GM21360 (cell line): Measurements from ENCODE around the gene FBXW11.
A peak's percentile ranks its signal among the peaks of the same experiment; 100 is the strongest.
"Not testable (repeated sequence)": the region's sequence is repeated elsewhere in the genome, so short reads cannot be mapped to it uniquely, and the experiment has no call there.

ENCODE experiments used
- ATAC-seq: cut with Tn5 transposase; IDR thresholded peaks from one replicate; pipeline ENCODE4 v1.9.1; 2021; ENCODE audit warnings: mild to moderate bottlenecking, moderate library complexity; ENCODE audit not compliant: unreplicated experiment

FBXW11 gene

DNA sequence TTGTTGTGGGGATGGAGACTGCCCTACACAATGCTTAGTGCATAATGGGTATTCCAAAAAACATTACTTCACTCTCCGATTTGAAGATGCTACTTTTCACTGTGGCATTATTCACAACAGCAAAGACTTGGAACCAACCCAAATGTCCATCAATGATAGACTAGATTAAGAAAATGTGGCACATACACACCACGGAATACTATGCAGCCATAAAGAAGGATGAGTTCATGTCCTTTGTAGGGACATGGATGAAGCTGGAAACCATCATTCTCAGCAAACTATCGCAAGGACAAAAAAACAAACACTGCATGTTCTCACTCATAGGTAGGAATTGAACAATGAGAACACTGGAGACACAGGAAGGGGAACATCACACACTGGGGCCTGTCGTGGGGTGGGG is 90.7 kb downstream of the FBXW11 start:
- not testable (repeated sequence) for ATAC-seq

DNA sequence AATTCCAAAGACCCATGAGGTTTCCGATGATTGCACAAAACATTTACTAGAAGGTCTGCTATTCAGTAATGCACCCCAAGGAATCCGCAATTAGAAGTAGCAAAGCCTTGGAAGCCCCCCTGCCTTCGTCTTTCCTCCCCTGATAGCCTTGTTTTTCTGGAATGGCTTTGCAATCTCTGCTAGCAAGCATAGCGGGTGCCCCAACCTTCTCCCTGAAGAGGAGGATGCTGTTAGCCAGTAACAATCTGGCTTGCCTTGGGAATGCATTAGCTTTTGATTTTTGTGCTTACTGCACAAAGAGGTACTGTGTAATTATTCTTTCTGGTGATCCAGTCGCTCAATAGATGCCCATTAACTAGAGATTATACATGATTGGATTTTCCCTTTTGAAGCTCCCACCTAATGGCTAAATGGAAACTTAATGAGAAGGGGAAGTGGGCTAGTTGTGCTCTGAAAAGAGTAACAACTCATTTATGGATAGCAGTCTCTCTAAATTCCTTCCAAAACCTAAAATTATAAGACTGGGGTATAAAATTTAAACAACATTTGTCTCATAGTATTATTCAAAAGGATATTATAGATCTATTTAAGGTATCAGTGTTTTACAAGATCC is 91.6 kb downstream of the FBXW11 start:
- no peak for ATAC-seq

DNA sequence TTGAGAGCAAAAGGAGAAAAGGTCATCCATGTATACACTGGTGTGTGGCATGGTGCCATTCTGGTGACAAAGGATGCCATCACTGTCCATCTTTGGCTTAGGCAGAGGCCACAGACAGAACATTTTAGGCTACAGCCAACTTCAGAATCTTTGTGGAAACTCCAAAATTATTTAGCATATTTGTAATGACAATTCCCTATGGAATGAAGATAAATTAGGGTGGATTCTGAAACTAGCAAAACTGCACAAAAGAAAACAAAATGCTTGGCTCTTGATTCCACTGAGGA is 92.5 kb downstream of the FBXW11 start:
- no peak for ATAC-seq

DNA sequence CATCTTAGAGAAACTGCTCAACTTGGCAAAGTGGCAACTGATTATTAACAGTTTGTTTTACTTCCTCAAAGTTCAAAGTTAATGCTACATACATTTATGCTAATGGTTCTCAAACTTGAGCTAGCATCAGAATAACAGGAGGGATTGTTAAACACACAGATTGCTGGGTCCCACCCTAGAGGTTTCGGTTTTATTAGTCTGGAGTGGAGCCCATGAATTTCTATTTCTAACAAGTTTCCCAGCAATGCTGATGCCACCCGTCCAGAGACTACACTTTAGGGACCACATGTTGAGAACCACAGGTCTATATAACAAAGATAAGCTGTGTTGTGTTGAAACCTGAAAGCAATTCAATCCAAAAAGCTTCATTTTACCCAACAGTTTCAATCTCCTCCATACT is 95.3 kb downstream of the FBXW11 start:
- no peak for ATAC-seq

DNA sequence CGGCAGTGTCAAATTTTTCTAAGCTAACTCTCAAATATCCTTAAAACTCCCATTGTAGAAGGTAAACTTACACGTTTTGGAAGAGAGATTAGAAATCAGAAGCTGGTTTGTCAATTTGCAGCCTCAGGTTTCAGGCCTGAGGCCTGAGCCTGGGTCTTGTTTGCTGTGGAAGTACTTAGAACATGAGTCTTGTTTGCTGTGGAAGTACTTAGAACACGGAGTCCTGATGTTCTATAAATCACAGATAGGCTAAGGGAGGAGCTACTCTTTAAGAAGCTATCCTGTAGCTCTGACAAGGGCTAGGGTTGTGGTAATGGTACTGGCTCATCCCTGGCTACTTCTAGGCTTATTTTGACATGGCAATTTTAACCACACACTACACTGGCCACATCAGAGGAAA is 97.8 kb downstream of the FBXW11 start:
- ATAC-seq: no peak

DNA sequence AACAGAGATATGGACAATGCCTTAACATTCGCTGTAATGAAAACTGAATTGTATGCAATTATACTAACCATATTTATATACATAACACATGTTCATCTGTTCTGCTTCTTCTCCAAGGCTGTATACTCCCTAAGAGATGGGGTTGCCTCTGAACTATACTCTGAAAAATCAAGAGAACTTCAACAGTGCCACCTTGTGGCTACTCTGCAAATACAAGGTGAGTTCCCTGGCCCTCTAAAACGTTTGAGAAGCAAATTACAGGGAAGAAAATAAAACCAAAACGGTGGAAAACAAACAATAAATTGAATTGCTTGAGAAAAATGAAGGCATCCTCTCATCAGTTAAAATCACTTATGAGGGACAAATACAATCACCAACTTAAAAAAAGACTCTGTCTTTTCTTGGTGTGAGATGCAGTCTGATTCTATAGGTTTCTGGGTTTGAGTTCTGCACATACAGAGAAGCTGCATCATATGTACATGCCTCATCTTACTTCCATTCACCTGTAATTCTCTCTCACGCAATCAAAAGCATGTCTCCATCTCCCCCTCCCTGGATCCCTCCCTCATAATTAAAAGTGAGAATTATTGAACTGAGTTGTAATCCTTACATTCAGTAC is 98.6 kb downstream of the FBXW11 start:
- ATAC-seq: peak; percentile 63

DNA sequence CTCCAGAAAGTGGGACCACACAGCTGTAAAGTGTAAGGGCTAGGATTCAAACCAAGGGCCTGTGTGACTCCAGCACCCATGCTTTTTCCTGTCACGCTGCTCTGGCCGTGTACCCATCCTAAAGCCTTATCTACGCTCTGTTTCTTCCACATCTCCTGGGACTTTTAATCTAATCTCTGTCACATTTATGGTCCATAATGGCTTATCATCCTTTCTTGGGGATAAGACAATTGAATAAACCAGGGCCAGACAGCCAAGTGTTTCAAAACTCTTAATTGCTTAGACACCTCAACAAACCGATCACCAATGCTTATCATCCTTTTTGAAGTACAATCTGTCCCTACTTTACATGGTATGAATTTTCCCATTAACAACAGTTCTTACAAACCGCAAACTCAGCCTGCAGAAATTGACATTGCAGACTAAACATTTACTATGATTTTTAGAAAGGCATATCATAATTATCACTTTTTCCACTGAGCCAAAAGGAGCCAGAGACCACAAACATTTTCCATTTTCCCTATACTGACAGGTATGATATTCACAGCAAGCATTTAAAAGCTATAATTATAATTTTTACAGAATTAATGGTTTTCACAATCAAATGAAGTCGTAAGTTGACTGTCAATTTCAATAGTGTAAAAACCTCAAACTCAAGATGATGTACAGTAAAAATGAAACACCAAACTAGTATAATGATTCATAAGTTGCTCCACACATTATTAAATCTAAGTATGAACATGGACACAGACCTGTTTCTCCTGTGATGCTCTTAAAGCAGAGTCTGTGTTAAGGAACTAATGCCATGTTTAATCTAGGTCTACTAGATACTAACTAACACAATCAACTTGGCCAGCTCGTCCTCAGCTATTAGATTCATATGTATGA is 99.5 kb downstream of the FBXW11 start:
- no peak for ATAC-seq

DNA sequence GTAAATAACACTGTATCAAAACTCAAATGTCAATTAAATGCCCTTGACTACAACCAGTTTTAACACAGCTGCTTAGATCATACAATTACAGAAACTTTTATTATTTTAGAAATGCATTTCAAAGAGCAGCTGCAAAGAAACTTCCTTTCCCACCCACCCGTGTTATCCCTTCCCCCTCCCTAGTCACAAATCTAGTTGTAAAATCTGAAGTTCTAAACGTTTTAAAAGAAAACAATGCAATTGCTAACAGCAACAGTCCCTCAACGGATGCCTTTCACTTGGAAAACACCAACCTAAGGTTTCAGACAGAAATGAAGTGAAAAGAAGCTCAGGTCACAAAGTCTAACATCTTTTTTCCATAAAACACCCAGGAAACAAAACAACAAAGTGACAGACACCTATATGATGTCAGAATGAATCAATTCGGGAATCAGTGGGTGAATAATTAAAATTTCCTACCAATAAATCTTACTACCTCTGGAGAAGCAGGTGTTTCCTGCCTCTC is 100.3 kb downstream of the FBXW11 start:
- ATAC-seq: no peak

DNA sequence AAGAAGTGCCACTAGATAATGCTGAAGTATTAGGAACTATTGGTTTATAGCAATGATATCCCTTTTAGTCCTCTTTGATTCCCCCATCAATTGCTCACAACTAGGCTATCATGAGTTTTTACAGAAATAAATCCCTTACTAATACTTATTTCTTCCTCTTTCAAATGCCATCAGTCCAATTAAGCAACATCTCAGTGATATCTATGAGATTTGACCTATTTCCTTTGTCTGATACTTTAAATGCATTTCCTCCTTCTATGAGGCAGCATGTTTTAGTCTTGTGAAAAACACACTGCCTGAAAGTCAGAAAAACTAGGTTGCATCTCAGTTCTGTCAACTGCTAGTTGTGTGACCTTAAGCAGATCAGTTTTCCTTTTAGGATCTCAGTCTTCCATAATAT is 101.6 kb downstream of the FBXW11 start:
- no peak for ATAC-seq

DNA sequence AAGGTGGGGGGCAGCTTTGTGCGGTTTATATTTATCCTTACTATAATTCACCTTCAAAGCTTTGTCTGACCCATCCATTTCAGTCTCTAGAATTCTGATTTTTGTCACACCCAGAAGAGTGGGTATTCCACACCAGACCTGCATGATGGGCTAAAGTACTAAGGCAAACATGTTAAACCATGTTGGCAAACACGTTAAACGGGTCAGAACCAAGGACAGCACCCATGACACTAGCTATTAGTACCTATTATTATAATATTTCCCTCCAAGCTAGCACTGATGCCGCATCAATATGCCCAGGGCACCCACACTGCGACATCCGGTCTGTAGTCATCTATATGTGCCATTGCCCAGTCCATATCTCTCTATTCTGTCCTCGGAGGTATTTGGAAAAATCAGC is 104.7 kb downstream of the FBXW11 start:
- ATAC-seq: no peak

DNA sequence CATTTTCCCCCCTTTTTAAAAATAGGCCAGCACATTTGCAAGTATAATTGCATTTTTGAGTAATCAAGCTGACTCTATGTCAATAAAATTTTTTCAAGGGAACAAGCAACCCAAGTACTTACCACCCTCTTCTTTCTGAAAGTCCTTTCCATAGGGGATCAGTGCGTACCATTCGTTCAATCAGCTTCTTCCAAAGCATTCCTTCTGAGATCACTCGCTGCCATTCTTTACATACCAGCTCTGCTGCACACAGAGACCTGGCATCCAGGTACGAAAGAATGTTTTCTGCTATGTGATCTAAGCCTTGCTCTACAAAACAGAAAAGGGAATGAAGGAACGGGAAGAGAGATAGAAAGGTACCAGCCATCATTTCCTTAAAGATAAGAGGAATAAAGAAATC is 106.6 kb downstream of the FBXW11 start:
- ATAC-seq: no peak

DNA sequence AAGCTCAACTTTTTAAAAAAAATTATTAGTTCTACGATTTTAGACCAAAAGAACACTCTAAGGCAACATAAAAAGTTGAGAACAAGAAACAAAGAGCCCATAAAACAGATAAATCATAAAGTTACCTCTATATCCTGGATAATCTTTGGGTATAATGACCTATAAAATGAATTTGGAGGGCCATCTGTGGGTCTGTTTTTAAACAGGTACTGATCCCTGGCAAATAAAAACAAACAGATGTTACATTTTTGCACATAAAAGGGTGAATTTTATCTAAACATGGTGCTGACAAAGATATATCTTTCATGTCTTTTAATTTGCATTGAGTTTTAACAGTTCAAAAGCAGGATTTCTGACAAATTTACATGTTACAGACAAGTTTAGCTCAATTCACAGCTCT is 107.6 kb downstream of the FBXW11 start:
- ATAC-seq: no peak

DNA sequence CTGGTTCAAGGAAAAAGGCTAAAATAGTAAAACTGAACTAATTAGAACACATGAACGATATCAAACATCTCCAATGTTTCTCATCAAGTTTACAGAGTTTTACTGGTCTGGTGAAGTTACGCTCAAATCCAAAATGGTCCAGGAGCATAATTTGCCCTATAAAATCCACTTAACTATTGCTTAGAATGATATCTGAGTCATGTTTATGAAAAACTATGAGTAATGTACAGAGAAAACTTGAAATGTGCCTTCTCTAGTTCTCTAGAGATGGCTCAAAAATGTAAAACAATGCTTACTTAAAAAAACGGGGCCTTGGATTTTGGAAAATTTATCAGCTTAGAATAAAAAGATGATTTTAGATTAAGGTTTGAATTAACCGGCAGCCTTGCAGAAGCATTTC is 108.1 kb downstream of the FBXW11 start:
- no peak for ATAC-seq

DNA sequence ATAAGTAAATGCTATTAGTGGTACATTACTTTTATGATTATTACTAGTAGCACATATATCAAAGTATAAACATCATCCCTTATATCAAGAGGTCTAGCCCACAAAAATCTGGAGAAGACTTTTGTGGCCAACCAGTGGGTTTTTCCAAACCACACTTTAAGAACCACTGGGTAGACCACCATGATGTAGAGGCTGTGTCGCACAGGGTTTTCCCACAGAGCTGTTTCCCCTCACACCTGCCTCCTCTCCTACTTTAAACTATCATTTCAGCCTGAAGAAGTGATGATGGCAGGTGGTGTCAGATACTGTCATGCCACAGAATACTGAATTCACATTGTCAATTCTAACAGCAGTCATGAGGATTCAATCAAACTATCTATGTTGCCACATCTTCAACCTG is 109.2 kb downstream of the FBXW11 start:
- no peak for ATAC-seq

DNA sequence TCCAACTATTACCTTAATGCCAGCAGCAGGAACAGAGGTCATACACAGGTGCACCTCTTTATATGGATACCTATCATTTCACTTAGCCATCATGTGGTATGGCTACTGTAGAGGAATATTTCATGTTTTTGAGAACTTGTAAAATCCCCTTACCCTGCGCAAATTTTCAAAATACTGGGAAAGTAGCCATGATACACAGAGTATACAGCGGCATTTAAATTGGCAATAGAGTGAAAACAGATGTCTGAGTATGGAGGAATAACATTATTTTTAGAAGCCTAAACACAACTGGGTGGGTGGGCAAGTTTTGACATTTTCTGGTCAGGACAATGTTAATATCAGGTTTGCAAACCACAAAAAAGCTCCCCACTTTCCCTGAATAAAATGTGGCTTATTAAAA is 111.4 kb downstream of the FBXW11 start:
- ATAC-seq: no peak

DNA sequence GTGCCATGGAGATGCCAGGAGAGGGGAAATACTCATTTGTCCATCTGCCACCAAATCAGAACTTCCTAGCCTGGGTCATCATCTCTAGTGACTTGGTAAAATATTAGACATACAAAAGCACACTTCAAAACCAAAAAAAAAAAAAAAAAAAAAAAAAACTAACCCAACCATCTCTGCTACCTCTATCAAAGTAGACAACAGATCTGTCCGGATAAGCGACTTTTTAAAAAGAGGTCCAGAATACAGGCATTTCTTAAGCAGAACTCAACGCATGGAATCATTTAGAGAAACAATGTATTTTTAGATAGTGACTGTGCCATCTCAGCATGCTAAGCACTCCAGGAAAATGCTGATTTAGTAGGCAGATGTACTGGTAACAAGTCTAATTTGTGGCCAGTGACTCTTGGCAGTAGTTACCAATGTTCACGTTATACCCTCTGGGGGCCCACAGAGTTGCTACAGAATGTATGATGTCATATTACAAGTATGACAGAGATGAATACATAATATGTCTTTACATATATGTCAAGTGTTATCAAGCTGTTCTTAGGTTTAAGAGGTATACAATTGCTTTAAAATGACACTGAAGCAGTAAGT is 113.0 kb downstream of the FBXW11 start:
- ATAC-seq: no peak

DNA sequence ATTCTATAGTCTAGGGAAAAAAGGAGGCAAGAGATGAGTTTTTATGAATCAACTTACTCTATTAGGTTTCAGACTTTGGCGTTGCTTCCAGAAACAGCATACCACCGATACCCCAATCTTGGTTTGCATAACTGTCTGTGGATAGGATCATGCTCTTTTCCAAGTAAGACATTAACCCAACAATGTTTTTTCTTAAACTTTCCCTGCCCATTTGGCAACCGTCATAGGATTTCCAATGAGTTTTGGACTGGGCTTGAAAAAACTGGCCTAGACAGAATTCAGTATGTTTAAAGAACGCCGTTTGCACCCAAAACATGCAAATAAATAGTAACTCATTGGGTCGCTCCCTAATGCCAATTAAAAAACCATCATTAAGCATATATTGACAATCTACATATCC is 114.8 kb downstream of the FBXW11 start:
- ATAC-seq: no peak

DNA sequence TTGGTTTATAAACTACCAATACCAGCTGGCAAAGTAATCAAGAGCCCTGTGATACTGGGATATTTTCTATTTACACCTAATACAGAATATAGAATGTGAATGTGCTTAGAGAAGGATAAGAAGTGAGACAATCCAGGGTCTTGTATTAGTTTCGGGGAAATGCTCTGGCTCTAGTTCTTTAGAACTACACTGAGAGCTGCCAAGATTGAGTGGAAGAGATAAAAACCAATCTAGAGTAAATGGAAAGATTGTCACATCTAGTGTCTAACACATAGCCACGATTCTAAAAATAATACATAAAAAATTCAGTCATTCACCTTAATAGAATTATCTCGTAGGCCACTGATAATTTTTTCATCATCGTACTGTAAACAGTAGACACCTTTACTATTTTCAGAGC is 115.3 kb downstream of the FBXW11 start:
- ATAC-seq: no peak

DNA sequence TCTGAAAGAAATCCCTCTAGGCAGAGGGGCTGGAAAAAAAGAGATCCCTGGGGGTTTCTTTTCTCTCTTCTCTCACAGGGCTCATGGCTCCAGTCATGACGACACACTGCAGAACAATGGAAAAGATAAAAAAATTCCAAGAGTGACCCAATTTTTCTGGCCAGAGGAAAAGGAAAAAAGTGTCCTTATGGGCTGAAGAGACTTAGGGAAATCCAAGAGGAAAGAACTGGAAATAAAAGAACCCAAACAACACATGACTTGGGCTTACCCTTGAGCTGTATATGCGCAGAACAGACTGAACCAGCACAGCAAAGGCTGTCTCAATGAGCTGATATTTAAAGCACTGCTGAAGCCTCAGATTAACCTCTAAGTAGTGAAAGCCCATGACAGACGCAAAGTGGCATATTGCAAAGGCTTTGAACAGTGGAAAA is 118.4 kb downstream of the FBXW11 start:
- no peak for ATAC-seq

DNA sequence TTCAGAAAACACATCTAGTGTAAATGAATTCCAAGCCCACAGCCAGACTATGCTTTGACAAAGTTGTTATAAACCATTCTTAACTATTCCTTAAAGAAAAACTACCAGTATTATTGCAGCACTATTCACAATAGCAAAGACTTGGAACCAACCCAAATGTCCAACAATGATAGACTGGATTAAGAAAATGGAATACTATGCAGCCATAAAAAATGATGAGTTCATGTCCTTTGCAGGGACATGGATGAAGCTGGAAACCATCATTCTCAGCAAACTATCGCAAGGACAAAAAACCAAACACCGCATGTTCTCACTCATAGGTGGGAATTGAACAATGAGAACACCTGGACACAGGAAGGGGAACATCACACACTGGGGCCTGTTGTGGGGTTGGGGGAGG is 120.4 kb downstream of the FBXW11 start:
- not testable (repeated sequence) for ATAC-seq

DNA sequence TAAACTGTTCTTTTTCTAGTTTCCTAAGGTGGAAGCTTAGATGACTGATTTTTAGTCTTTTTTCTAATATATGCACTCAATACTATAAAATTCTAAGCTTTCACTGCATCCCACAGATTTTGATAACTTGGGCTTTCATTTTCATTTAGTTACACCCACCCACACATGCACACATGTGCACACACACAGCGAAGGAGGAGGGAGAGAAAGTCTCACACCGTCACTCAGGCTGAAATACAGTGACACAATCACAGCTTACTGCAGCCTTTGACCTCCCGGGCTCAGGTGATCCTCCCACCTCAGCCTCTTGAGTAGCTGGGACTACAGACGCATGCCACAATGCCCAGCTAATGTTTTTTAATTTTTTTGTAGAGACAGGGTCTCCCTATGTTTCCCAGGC is 124.3 kb downstream of the FBXW11 start:
- ATAC-seq: no peak

DNA sequence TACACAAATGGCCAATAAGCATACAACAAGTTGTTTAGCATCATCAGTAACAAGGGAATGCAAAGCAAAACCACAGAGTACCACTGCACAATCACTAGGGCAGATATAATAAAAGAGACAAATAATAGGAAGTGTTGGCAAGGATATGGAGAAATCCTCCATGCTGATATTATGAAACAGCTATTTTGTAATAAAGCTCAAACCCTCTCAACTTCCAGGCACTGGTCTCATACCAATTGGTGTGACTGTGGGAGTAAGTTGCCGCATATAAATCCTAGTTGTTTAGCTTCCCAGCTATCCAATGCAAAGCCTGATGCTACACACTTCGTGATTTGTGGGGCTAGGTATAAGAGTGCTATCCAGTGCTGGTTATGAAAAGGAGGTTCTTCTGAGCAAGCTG is 132.2 kb downstream of the FBXW11 start:
- ATAC-seq: no peak
